Heart right ventricle (tissue), 16 donors: Measurements from ENCODE around the gene CDKL1. TPM values are rescaled to one million over a fixed set of nuclear protein-coding genes. Genes with fewer than 3 reads are reported as not detected.

Experiments used
- ATAC-seq, 8 donors: fragments of 200-7000 bp; cut with Tn5 transposase; one replicate each; pipeline ENCODE4 v1.9.1; 2020; ENCODE audit warnings: mild to moderate bottlenecking in 8 of 8, moderate library complexity in 8 of 8, moderate number of reproducible peaks in 1 of 8
- DNase-seq, 2 donors: peaks; one replicate each; pipeline ENCODE4 v3.0.0-alpha.2; 2020
- H3K27ac ChIP-seq, 10 donors: fragments of 200-600 bp; sonication (generic) in 2 of 10; one replicate each; pipeline versions ENCODE4 v1.5.0 to v1.8.0; 2020 to 2022; ENCODE audit warnings: mild to moderate bottlenecking in 3 of 10
- H3K27me3 ChIP-seq, 7 donors: fragments of 200-600 bp; one replicate each; pipeline ENCODE4 v1.8.0; 2021 to 2022; ENCODE audit warnings: mild to moderate bottlenecking in 2 of 7
- H3K36me3 ChIP-seq, 9 donors: fragments of 200-600 bp; sonication (generic) in 1 of 9; one replicate each; pipeline versions ENCODE4 v1.5.0 to v1.8.0; 2020 to 2022; ENCODE audit warnings: mild to moderate bottlenecking in 2 of 9
- H3K4me1 ChIP-seq, 9 donors: fragments of 200-600 bp; sonication (generic) in 1 of 9; one replicate each; pipeline versions ENCODE4 v1.5.0 to v1.8.0; 2020 to 2022; ENCODE audit warnings: mild to moderate bottlenecking in 4 of 9
- H3K4me3 ChIP-seq, 10 donors: fragments of 200-600 bp; sonication (generic) in 2 of 10; one replicate each; pipeline versions ENCODE4 v1.5.0 to v1.8.0; 2020 to 2022; ENCODE audit warnings: mild to moderate bottlenecking in 7 of 10, moderate library complexity in 2 of 10
- H3K9me3 ChIP-seq, 11 donors: fragments of 200-600 bp in 10 of 11; sonication (generic) in 2 of 11; one replicate each; pipeline versions ENCODE4 v1.5.0 to v1.8.0; 2013 to 2022; ENCODE audit warnings: mild to moderate bottlenecking in 2 of 11, control low read depth in 1 of 11, moderate library complexity in 1 of 11
- WGBS, 2 donors: extraction: QIAGEN DNeasy Blood & Tissue Kit; methylation state at CpG; one replicate each; pipeline ENCODE4 v1.1.7; 2013; ENCODE audit warnings: inconsistent platforms in 1 of 2; 5-methylcytosine and 5-hydroxymethylcytosine counted together
- intact Hi-C, 10 donors: fragments of 100-400 bp; cut with DNase I; formaldehyde crosslinking; loops; one replicate each; pipeline versions ENCODE4 v1.11.1 to v1.14.2; 2022
- long read RNA-seq, 3 donors: library from polyadenylated mRNA; unstranded; transcript quantifications; one replicate each; pipeline ENCODE4 v2.0.0, GENCODE V29; 2020 to 2021
- polyA plus RNA-seq, 2 donors: library from polyadenylated mRNA; stranded (reverse); fragments of 200-250 nt; gene quantifications; one replicate each; pipeline ENCODE4 v1.2.3, GENCODE V29; 2013
- total RNA-seq, 10 donors: library from RNA; stranded (reverse); fragmentation: NEBNext Ultra II Directional in 3 of 10; extraction: Animal tissue kit (Norgen Biotek cat#: 25700) in 3 of 10; gene quantifications; one replicate each; pipeline versions ENCODE4 v1.2.1 to v1.2.4, GENCODE V29; 2021 to 2023
- TF ChIP-seq, protein P1 (sequence below), 9 donors: fragments of 200-600 bp; sonication (generic) in 2 of 9; IDR thresholded peaks; one replicate each; pipeline versions ENCODE4 v1.5.0 to v1.8.0; 2021 to 2022; ENCODE audit warnings: antibody characterized with exemption in 9 of 9, mild to moderate bottlenecking in 5 of 9, moderate library complexity in 1 of 9
- donor health status: Arrhythmogenic right ventricular cardiomyopathy.
- donor health status: ischemic (EF 13 %, LVEDD 7.1; RV severe dilation, severe dysfunction).
- donor health status: healthy with polysubstance abuse.
- donor health status: DM: no; HTN: yes; CAD: no.
- donor health status: DM: no; HTN: no; CAD: no.
- donor health status: ischemic (EF 25% LVEDD 6.9; RV normal size, moderate dysfunction).
- donor health status: ischemic (EF 25% LVEDD 5.7; RV mildly dilated, moderate dysfunction).
- donor health status: healthy.
- donor health status: DM: yes; HTN: yes; CAD: no.
- donor health status: Ischemic cardiomyopathy.
- donor health status: ischemic (EF 35%, LVEDD 5.7; RV mildly dilated, moderate dysfunction).
- donor health status: nonischemic (EF 11% LVEDD 7.7; RV severe dilation, severe dysfunction).
- donor health status: DM: yes; HTN: yes; CAD: no.
- donor health status: PGD.
- donor health status: ischemic (EF 29% LVEDD 5.4; RV normal size, mild dysfunction).
- donor health status: nonischemic (EF 23%, LVEDD 6.1; RV moderate dilation, normal function).

The CDKL1 gene
- total RNA-seq (1 to 10 TPM in 8 of 10 donors, under 1 TPM in 2; 0.71 to 6.0 (median 2.4) TPM), polyA plus RNA-seq (under 1 TPM; 0.73 to 0.94 TPM)
- long read RNA-seq, donor 1, partial matches to known transcripts = 0 of 3 reads
- long read RNA-seq, donor 1, other reads (novel, unspliced or antisense) = 3 of 3 reads
- long read RNA-seq, donor 2, partial matches to known transcripts = 0 of 2 reads
- long read RNA-seq, donor 2, other reads (novel, unspliced or antisense) = 2 of 2 reads
- long read RNA-seq, donor 3, partial matches to known transcripts = 0 of 4 reads
- long read RNA-seq, donor 3, other reads (novel, unspliced or antisense) = 4 of 4 reads

DNA sequence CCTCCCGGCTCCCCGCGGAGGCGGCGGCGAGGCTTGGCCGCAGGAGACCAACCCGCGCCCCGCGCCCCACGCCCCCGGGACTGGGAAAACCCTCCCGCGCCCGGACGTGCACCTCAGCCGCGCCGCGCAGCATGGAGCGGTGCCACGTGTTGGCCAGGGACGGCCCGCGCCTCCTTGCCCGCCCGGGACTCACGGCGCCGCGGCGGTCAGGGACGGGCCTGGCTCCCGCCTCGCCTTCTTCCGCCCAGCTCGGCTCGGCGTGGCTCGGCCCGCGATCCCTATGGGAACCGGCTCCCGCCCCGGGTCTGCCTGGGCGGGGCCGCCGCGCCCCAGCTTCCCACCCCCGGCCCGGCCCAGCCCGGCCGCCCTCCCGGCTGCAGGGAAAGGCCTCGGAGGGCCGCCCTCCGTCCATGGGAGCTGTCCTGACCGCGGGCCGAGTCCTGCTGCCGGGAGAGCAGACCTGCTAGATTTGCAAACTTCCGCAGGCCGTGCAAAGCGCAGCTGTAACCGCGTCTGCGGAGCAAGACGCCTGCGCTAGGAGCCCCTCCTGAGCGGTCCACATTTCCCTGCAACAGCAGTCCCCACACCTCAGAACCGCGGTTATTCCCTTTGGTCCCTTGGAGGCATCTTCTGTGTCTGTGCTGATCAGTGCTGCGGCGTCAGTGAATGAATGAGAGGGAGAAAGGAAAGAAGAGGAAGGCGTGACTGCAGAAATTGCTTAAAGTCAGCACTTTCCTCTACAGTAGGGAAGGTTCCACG, at the start of gene CDKL1:
Gene CDKL1, minus strand, starts transcription at position 251 of the 759 bp plus-strand sequence. CDS start 1,013 bp downstream, outside the sequence.
- intact Hi-C loops = loop anchor here in 3 of 10 donors (5.0 kb wide), 3 partner anchors 50 to 75 kb away; no protein-coding TSS in a partner anchor
- TF ChIP-seq, protein P1, sequence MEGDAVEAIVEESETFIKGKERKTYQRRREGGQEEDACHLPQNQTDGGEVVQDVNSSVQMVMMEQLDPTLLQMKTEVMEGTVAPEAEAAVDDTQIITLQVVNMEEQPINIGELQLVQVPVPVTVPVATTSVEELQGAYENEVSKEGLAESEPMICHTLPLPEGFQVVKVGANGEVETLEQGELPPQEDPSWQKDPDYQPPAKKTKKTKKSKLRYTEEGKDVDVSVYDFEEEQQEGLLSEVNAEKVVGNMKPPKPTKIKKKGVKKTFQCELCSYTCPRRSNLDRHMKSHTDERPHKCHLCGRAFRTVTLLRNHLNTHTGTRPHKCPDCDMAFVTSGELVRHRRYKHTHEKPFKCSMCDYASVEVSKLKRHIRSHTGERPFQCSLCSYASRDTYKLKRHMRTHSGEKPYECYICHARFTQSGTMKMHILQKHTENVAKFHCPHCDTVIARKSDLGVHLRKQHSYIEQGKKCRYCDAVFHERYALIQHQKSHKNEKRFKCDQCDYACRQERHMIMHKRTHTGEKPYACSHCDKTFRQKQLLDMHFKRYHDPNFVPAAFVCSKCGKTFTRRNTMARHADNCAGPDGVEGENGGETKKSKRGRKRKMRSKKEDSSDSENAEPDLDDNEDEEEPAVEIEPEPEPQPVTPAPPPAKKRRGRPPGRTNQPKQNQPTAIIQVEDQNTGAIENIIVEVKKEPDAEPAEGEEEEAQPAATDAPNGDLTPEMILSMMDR (IDR thresholded peaks at IDR 0.05) = no peak
- WGBS, 2 donors = 0% methylated on average over 61 to 77 of the region's 77 CpGs
- DNase-seq = peak; percentile 44 to 70
- Histone ChIP-seq H3K4me1 (peaks cover 0 to 36% (median 17%) of the 10 kb centered on the region in 9 donors), H3K9me3 (no peaks in the 10 kb centered on the region), H3K27me3 (no peaks in the 10 kb centered on the region), H3K27ac (peak within 1 kb of the TSS; percentile 11 to 89 (median 78)), H3K36me3 (no peaks in the 10 kb centered on the region), H3K4me3 (peak within 1 kb of the TSS; percentile 16 to 84 (median 74))
- peak; percentile 89 to 95 (median 91) for ATAC-seq

DNA sequence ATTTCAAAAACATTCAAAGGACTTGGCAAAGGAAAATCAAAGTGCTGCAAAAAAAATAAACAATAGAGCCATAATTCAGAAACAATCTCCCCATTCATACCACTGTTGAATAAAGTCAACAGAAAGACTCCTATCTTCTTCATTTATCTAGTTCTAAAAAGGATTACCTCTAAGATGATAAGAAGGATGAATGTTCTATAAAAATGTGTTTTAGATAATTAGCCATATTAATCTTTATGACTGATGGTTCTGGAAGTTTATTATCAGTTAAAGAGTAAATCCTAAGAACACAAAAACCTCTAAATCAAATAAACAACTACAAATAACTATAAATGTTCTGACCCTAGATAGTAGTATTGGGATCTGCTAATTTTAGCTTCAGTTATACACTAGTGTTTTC, 37.8 kb upstream of the CDKL1 start:
- H3K4me3 ChIP-seq = no peak overlapping the region
- peaks cover 0 to 79% (median 22%) of the 10 kb centered on the region in 9 donors for H3K36me3 ChIP-seq
- H3K9me3 ChIP-seq = peaks cover 0 to 7% (median 0%) of the 10 kb centered on the region in 11 donors
- TF ChIP-seq, protein P1 (IDR thresholded peaks at IDR 0.05) = no peak
- no peak for DNase-seq
- intact Hi-C loops = no loop called here
- no peaks in the 10 kb centered on the region for H3K4me1 ChIP-seq
- no peak overlapping the region for H3K27ac ChIP-seq
- no peaks in the 10 kb centered on the region for H3K27me3 ChIP-seq
- ATAC-seq = no peak

DNA sequence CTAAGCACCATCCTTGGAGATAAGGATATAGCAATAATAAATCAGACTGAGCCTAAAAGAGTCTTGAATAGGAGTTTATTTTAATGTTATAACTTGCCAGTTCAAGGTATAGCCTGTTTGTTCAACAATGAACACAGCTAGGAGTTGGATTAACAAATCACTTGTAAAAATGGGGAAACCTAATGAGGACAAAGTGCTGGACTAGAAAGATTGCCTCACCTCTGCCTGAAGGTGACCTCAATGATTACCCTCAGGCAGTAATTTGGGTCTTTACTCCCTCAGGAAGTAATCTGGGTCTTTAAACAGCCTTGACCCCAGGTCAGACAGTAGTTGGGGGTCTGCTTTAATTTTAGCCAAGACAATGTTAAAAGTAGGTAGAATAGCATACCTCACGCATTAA, 35.5 kb upstream of the CDKL1 start:
- H3K27ac ChIP-seq = no peak overlapping the region
- intact Hi-C loops = no loop called here
- H3K36me3 ChIP-seq = peaks cover 0 to 80% (median 17%) of the 10 kb centered on the region in 9 donors
- 94 to 96% methylated on average over 1 of the region's 1 CpG for whole genome bisulfite sequencing, 2 donors
- ATAC-seq = no peak
- peaks cover 0 to 6% (median 0%) of the 10 kb centered on the region in 11 donors for H3K9me3 ChIP-seq
- H3K4me1 ChIP-seq = no peaks in the 10 kb centered on the region
- no peaks in the 10 kb centered on the region for H3K27me3 ChIP-seq
- H3K4me3 ChIP-seq = no peak overlapping the region
- no peak for DNase-seq
- TF ChIP-seq, protein P1 (IDR thresholded peaks at IDR 0.05) = no peak

DNA sequence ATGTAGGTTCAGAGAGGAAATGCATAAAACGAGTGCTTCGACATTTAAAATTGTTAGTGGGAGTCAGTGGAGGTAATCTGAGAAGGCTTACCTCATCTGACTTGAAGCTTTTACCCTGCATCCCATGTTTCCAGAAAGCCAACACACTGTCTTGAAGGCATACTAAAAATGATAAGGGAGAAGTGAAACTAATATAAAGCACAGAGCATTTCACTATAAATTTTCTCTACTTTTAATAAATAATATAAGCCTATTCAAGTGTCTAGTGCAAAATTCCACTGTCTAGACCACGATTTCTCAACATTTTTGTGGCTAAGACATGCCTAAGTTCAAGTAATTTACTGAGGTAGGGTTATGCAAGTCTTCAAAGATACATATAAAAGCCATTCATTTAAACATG, 29.1 kb upstream of the CDKL1 start:
- no peak for ATAC-seq
- H3K9me3 ChIP-seq = no peaks in the 10 kb centered on the region
- no peaks in the 10 kb centered on the region for H3K4me1 ChIP-seq
- H3K4me3 ChIP-seq = no peak overlapping the region
- TF ChIP-seq, protein P1 (IDR thresholded peaks at IDR 0.05) = no peak
- no peak overlapping the region for H3K27ac ChIP-seq
- no peak for DNase-seq
- H3K27me3 ChIP-seq = no peaks in the 10 kb centered on the region
- peaks cover 0 to 88% (median 28%) of the 10 kb centered on the region in 9 donors for H3K36me3 ChIP-seq
- WGBS, 2 donors = 79 to 85% methylated on average over 3 of the region's 3 CpGs
- intact Hi-C loops = no loop called here
